ENCODE measurements around the gene SURF6.

GRCh38 chr9:133380734-133381133, 44.7 kb upstream of the SURF6 start:
- TF ChIP-seq CTCF (IDR thresholded peaks at IDR 0.05 in 8 of 11, conservative IDR thresholded peaks at IDR 0.05 in 3 of 11) (no peak), POLR2A (IDR thresholded peaks at IDR 0.05) (no peak), POLR2AphosphoS5 (IDR thresholded peaks at IDR 0.05) (no peak)
